Liver (tissue), 9 donors: ENCODE measurements around the gene TK1. TPM values are rescaled to one million over a fixed set of nuclear protein-coding genes. Genes with fewer than 3 reads are reported as not detected.

Source experiments
- DNase-seq: peaks from one replicate; pipeline ENCODE4 v3.0.0-alpha.2; 2017; ENCODE audit warnings: low spot score
- H3K27ac ChIP-seq, 2 donors: one replicate each; pipeline ENCODE4 v1.7.0; 2013; ENCODE audit warnings: inconsistent platforms in 2 of 2, low read length in 2 of 2, control low read depth in 1 of 2, low read depth in 1 of 2, mild to moderate bottlenecking in 1 of 2
- H3K27me3 ChIP-seq, 4 donors: one replicate each; pipeline versions ENCODE4 v1.6.1 to v1.7.0; 2013; ENCODE audit warnings: low read length in 3 of 4, inconsistent platforms in 1 of 4, mild to moderate bottlenecking in 1 of 4, moderate library complexity in 1 of 4; ENCODE audit not compliant: control insufficient read depth in 4 of 4, insufficient read depth in 4 of 4
- H3K36me3 ChIP-seq, 4 donors: one replicate each; pipeline versions ENCODE4 v1.6.1 to v1.7.0; 2013; ENCODE audit warnings: low read length in 3 of 4, mild to moderate bottlenecking in 3 of 4, low read depth in 1 of 4, moderate library complexity in 1 of 4; ENCODE audit not compliant: control insufficient read depth in 4 of 4, insufficient read depth in 3 of 4
- H3K4me1 ChIP-seq, 4 donors: one replicate each; pipeline versions ENCODE4 v1.6.1 to v1.7.0; 2013; ENCODE audit warnings: low read length in 3 of 4, mild to moderate bottlenecking in 3 of 4, moderate library complexity in 1 of 4; ENCODE audit not compliant: control insufficient read depth in 4 of 4, insufficient read depth in 4 of 4
- H3K4me3 ChIP-seq, 3 donors: one replicate each; pipeline versions ENCODE4 v1.6.1 to v1.7.0; 2013; ENCODE audit warnings: low read length in 3 of 3, control low read depth in 1 of 3, low read depth in 1 of 3, mild to moderate bottlenecking in 1 of 3
- H3K9ac ChIP-seq, 2 donors: one replicate each; pipeline ENCODE4 v1.7.0; 2013; ENCODE audit warnings: low read length in 2 of 2, mild to moderate bottlenecking in 2 of 2, moderate library complexity in 2 of 2, control low read depth in 1 of 2, low read depth in 1 of 2
- H3K9me3 ChIP-seq, 4 donors: one replicate each; pipeline versions ENCODE4 v1.6.1 to v1.7.0; 2013; ENCODE audit warnings: low read length in 3 of 4; ENCODE audit not compliant: control insufficient read depth in 4 of 4
- ATF3 ChIP-seq: IDR thresholded peaks from 2 replicates; pipeline ENCODE4 v1.6.1; 2016; ENCODE audit warnings: antibody characterized with exemption
- EGR1 ChIP-seq, 2 donors: IDR thresholded peaks; 2 replicates each; pipeline ENCODE4 v1.6.1; 2016 to 2018; ENCODE audit warnings: antibody characterized with exemption in 2 of 2, low read depth in 2 of 2
- FOXA1 ChIP-seq: IDR thresholded peaks from 2 replicates; pipeline ENCODE4 v1.6.1; 2016; ENCODE audit warnings: antibody characterized with exemption
- FOXA2 ChIP-seq: IDR thresholded peaks from 2 replicates; pipeline ENCODE4 v1.6.1; 2016; ENCODE audit warnings: antibody characterized with exemption
- GABPA ChIP-seq, 2 donors: IDR thresholded peaks in 1 of 2; conservative IDR thresholded peaks in 1 of 2; 2 replicates each; pipeline ENCODE4 v1.6.1; 2016; ENCODE audit warnings: antibody characterized with exemption in 2 of 2, mild to moderate bottlenecking in 1 of 2, moderate library complexity in 1 of 2
- HNF4A ChIP-seq, 2 donors: conservative IDR thresholded peaks; 2 replicates each; pipeline ENCODE4 v1.6.1; 2016; ENCODE audit warnings: antibody characterized with exemption in 2 of 2, mild to moderate bottlenecking in 2 of 2
- HNF4G ChIP-seq: IDR thresholded peaks from 2 replicates; pipeline ENCODE4 v1.6.1; 2016; ENCODE audit warnings: antibody characterized with exemption
- JUND ChIP-seq, 2 donors: IDR thresholded peaks; 2 replicates each; pipeline ENCODE4 v1.6.1; 2016; ENCODE audit warnings: antibody characterized with exemption in 2 of 2
- MAX ChIP-seq: IDR thresholded peaks from 2 replicates; pipeline ENCODE4 v1.6.1; 2016; ENCODE audit warnings: antibody characterized with exemption
- NR2F2 ChIP-seq: IDR thresholded peaks from 2 replicates; pipeline ENCODE4 v1.6.1; 2016; ENCODE audit warnings: antibody characterized with exemption
- RAD21 ChIP-seq, 2 donors: IDR thresholded peaks; 2 replicates each; pipeline ENCODE4 v1.6.1; 2016; ENCODE audit warnings: antibody characterized with exemption in 2 of 2, mild to moderate bottlenecking in 2 of 2
- REST ChIP-seq: IDR thresholded peaks from 2 replicates; pipeline ENCODE4 v1.6.1; 2016; ENCODE audit warnings: antibody characterized with exemption, mild to moderate bottlenecking
- RXRA ChIP-seq, 2 donors: IDR thresholded peaks; 2 replicates each; pipeline ENCODE4 v1.6.1; 2017 to 2018; ENCODE audit warnings: antibody characterized with exemption in 2 of 2, mild to moderate bottlenecking in 1 of 2
- SP1 ChIP-seq: IDR thresholded peaks from 2 replicates; pipeline ENCODE4 v1.6.1; 2018; ENCODE audit warnings: antibody characterized with exemption, mild to moderate bottlenecking
- TAF1 ChIP-seq: conservative IDR thresholded peaks from 2 replicates; pipeline ENCODE4 v1.6.1; 2016; ENCODE audit warnings: antibody characterized with exemption, mild to moderate bottlenecking
- YY1 ChIP-seq: IDR thresholded peaks from 2 replicates; pipeline ENCODE4 v1.6.1; 2016; ENCODE audit warnings: antibody characterized with exemption, mild to moderate bottlenecking
- ZBTB33 ChIP-seq: IDR thresholded peaks from 2 replicates; pipeline ENCODE4 v1.6.1; 2016; ENCODE audit warnings: antibody characterized with exemption
- WGBS: extraction: QIAGEN DNeasy Blood & Tissue Kit; methylation state at CpG from one replicate; pipeline ENCODE4 v1.1.7; 2013; 5-methylcytosine and 5-hydroxymethylcytosine counted together
- polyA plus RNA-seq, 2 donors: library from polyadenylated mRNA; stranded (reverse) in 1 of 2; unstranded in 1 of 2; fragments of 200-250 nt in 1 of 2; fragments of >200 nt in 1 of 2; fragmentation: Nextera tagmentation in 1 of 2; extraction: Ambion mirVana in 1 of 2; gene quantifications; one replicate each; pipeline versions ENCODE4 v1.2.1 to v1.2.3, GENCODE V29; 2013 to 2015
- total RNA-seq, 2 donors: library from RNA; depleted of rRNA; stranded (reverse); fragments of >200 nt; gene quantifications; one replicate each; pipeline ENCODE4 v1.2.3, GENCODE V29; 2014
- TF ChIP-seq, protein P1 (sequence below): fragments of 150-350 bp; IDR thresholded peaks from 2 replicates; pipeline ENCODE4 v1.5.1; 2017; ENCODE audit warnings: improper control_type of control experiment, low read depth, low read length; ENCODE audit not compliant: missing input control
- donor health status: healthy.
- donor health status: healthy.
- donor health status: healthy.
- donor health status: healthy.
- donor health status: healthy.

TK1 gene
- total and polyA plus RNA-seq, 4 donors, result 0.84 to 97.6 (median 10.1) TPM

GRCh38 chr17:78134899-78135385 is 51.9 kb downstream of the TK1 start:
- 75% methylated on average over 9 of the region's 9 CpGs for WGBS
- H3K4me3 ChIP-seq, result no peak overlapping the region
- no peaks in the 10 kb centered on the region for H3K36me3 ChIP-seq
- peaks cover 0 to 13% (median 2%) of the 10 kb centered on the region in 4 donors for H3K4me1 ChIP-seq
- H3K9me3 ChIP-seq, result no peaks in the 10 kb centered on the region
- no peak for DNase-seq
- no peak overlapping the region for H3K9ac ChIP-seq
- no peaks in the 10 kb centered on the region for H3K27me3 ChIP-seq
- no peak for TF ChIP-seq SP1
- TF ChIP-seq HNF4G, result no peak
- no peak for TF ChIP-seq EGR1 (IDR thresholded peaks at IDR 0.05; ENCODE audit: low read depth in 2 of 2)
- no peak for TF ChIP-seq TAF1
- TF ChIP-seq FOXA2, result no peak
- no peak for TF ChIP-seq NR2F2
- TF ChIP-seq REST, result no peak
- no peak for TF ChIP-seq YY1
- no peak for TF ChIP-seq ATF3
- no peak for TF ChIP-seq ZBTB33
- TF ChIP-seq MAX, result no peak
- TF ChIP-seq, protein P1, sequence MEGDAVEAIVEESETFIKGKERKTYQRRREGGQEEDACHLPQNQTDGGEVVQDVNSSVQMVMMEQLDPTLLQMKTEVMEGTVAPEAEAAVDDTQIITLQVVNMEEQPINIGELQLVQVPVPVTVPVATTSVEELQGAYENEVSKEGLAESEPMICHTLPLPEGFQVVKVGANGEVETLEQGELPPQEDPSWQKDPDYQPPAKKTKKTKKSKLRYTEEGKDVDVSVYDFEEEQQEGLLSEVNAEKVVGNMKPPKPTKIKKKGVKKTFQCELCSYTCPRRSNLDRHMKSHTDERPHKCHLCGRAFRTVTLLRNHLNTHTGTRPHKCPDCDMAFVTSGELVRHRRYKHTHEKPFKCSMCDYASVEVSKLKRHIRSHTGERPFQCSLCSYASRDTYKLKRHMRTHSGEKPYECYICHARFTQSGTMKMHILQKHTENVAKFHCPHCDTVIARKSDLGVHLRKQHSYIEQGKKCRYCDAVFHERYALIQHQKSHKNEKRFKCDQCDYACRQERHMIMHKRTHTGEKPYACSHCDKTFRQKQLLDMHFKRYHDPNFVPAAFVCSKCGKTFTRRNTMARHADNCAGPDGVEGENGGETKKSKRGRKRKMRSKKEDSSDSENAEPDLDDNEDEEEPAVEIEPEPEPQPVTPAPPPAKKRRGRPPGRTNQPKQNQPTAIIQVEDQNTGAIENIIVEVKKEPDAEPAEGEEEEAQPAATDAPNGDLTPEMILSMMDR, result no peak
- TF ChIP-seq RAD21 (IDR thresholded peaks at IDR 0.05), result no peak
- no peak for TF ChIP-seq HNF4A (conservative IDR thresholded peaks at IDR 0.05)
- no peak for TF ChIP-seq JUND (IDR thresholded peaks at IDR 0.05)
- no peak for TF ChIP-seq GABPA (IDR thresholded peaks at IDR 0.05 in 1 of 2, conservative IDR thresholded peaks at IDR 0.05 in 1 of 2)
- no peak for TF ChIP-seq RXRA (IDR thresholded peaks at IDR 0.05)
- TF ChIP-seq FOXA1, result no peak
- no peak overlapping the region for H3K27ac ChIP-seq
